Testis (tissue), 2 donors: ENCODE data around the gene KCNIP1.

Source experiments
- CTCF ChIP-seq, 3 experiments: fragments of 450-650 bp in 2 of 3; fragments of 200-600 bp in 1 of 3; sonication (generic) in 1 of 3; IDR thresholded peaks; one replicate each; pipeline ENCODE4 v1.5.1; 2016 to 2019; ENCODE audit warnings: antibody characterized with exemption in 3 of 3, mild to moderate bottlenecking in 2 of 3, moderate library complexity in 1 of 3
- POLR2A ChIP-seq: fragments of 450-650 bp; IDR thresholded peaks from one replicate; pipeline ENCODE4 v1.6.1; 2017; ENCODE audit warnings: antibody characterized with exemption, mild to moderate bottlenecking, moderate library complexity

DNA sequence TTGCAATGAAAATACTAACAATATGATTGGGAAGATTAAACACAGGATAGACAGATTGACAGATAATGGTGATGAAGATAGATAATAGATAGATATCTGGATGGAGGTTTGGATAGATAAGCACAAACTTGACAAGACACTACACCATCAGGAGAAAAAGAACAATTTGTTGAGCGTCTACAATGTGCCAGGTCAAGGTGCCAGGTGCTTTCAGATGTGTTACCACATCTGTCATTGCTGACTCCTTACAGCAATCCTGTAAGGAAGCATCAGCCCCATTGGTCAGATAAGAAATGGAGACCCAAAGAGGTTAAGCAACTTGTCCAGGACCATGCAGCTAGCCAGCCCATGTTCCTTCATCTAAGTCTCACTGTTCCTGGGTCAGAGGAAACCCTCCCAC, 278.1 kb downstream of the KCNIP1 start:
- TF ChIP-seq CTCF (IDR thresholded peaks at IDR 0.05) (no peak), POLR2A (no peak)
